ENCODE results near the gene HYI. TPM values are rescaled to one million over a fixed set of nuclear protein-coding genes. Genes with fewer than 3 reads are reported as not detected.

Gene HYI
- polyA plus RNA-seq, 2 of the 4 experiments (the other 2 are of a cell fraction) = 7.2 to 15.1 TPM

- Histone ChIP-seq H3K4me3 (no peak overlapping the region), H3K4me2 (no peak overlapping the region), H3K4me1 (no peaks in the 10 kb centered on the region; the same call in 2 of the 3 replicates), H3K9me3 (no peaks in the 10 kb centered on the region), H3K27ac (no peak overlapping the region)
- 67% methylated on average over 1 of the region's 1 CpG for WGBS (ENCODE audit: missing lambda C conversion rate)
- ChIA-PET POLR2A (interaction anchor here (0.6 to 1.0 kb wide), 2 partner anchors 81 to 112 kb away, joined by 3 to 6 read pairs; no protein-coding TSS in a partner anchor), CTCF (no interaction called here)
- ATAC-seq (peak in 1 of 2 experiments; percentile 43; a peak in 2 of 6 replicates), DNase-seq (ENCODE audit: low read depth in 1 of 2, low spot score in 1 of 2) (no peak), FAIRE-seq (no peak)
- TF ChIP-seq MAFK (IDR thresholded peaks at IDR 0.05; ENCODE audit: partially characterized antibody) (no peak), CEBPB (IDR thresholded peaks at IDR 0.05) (no peak), FOSL2 (IDR thresholded peaks at IDR 0.05) (no peak), FOSL2 (CRISPR knock-in tag; IDR thresholded peaks at IDR 0.05) (no peak), NR3C1 (IDR thresholded peaks at IDR 0.05) (no peak), PHF8 (IDR thresholded peaks at IDR 0.05; ENCODE audit: borderline replicate concordance, low read depth) (no peak), RNF2 (IDR thresholded peaks at IDR 0.05; ENCODE audit: borderline replicate concordance, low read depth) (no peak), ELK1 (IDR thresholded peaks at IDR 0.05; ENCODE audit: low read depth, low read length) (no peak), TP53 (CRISPR knock-in tag; IDR thresholded peaks at IDR 0.05) (no peak), FOSB (CRISPR knock-in tag; IDR thresholded peaks at IDR 0.05) (no peak), REST (IDR thresholded peaks at IDR 0.05) (no peak), NFE2L2 (conservative IDR thresholded peaks at IDR 0.05; ENCODE audit: low read length) (no peak), RARB (CRISPR knock-in tag; IDR thresholded peaks at IDR 0.05) (no peak), MAX (IDR thresholded peaks at IDR 0.05) (no peak), RFX5 (IDR thresholded peaks at IDR 0.05) (no peak), CHD2 (IDR thresholded peaks at IDR 0.05; ENCODE audit: low read length, partially characterized antibody) (no peak), ATOH8 (CRISPR knock-in tag; IDR thresholded peaks at IDR 0.05; ENCODE audit: low read depth) (no peak), KDM5A (IDR thresholded peaks at IDR 0.05) (no peak)
Observed at GRCh38 chr1:43444836-43445235, 8.9 kb downstream of the HYI start.

GRCh38 chr1:43444151-43444828 is 9.4 kb downstream of the HYI start:
- Histone ChIP-seq H3K9me3 (no peaks in the 10 kb centered on the region), H3K4me2 (no peak overlapping the region), H3K27ac (no peak overlapping the region), H3K4me1 (no peaks in the 10 kb centered on the region; the same call in 2 of the 3 replicates), H3K4me3 (no peak overlapping the region)
- ChIA-PET POLR2A (interaction anchor here (0.6 to 1.0 kb wide), 2 partner anchors 81 to 113 kb away, joined by 3 to 6 read pairs; no protein-coding TSS in a partner anchor), CTCF (interaction anchor here (1.2 kb wide), 1 partner anchor 110 kb away, joined by 3 read pairs; no protein-coding TSS in a partner anchor)
- ATAC-seq (no peak; a peak in 1 of 6 replicates), FAIRE-seq (no peak), DNase-seq (ENCODE audit: low read depth in 1 of 2, low spot score in 1 of 2) (no peak)
- TF ChIP-seq ZNF302 (CRISPR knock-in tag; IDR thresholded peaks at IDR 0.05) (no peak), JUN (IDR thresholded peaks at IDR 0.05) (no peak), MAFK (IDR thresholded peaks at IDR 0.05; ENCODE audit: partially characterized antibody) (no peak), HES2 (IDR thresholded peaks at IDR 0.05) (no peak), JUNB (IDR thresholded peaks at IDR 0.05) (no peak), BCL3 (IDR thresholded peaks at IDR 0.05) (no peak), HMGXB4 (CRISPR knock-in tag; IDR thresholded peaks at IDR 0.05; ENCODE audit: borderline replicate concordance) (no peak), HOXB5 (CRISPR knock-in tag; IDR thresholded peaks at IDR 0.05) (no peak), FOXS1 (CRISPR knock-in tag; IDR thresholded peaks at IDR 0.05) (no peak), KDM5A (IDR thresholded peaks at IDR 0.05) (no peak), SREBF2 (IDR thresholded peaks at IDR 0.05) (no peak)
- 90% methylated on average over 13 of the region's 13 CpGs for WGBS (ENCODE audit: missing lambda C conversion rate)

All from A549 (cell line).